Activated CD8-positive, alpha-beta T cell treated with anti-CD3 and anti-CD28 coated beads, Interleukin-2, amount 10 ng/mL, durations not matched to agents 7 days and 5 days (primary cell): Measurements from ENCODE around the gene FAF1. TPM values are rescaled to one million over a fixed set of nuclear protein-coding genes. Genes with fewer than 3 reads are reported as not detected.
"Not testable (repeated sequence)": the region's sequence is repeated elsewhere in the genome, so short reads cannot be mapped to it uniquely, and the experiment has no call there.

ENCODE experiments used
- ATAC-seq: fragments of 150-1000 bp; cut with Tn5 transposase; one replicate; pipeline ENCODE4 v1.10.0; 2021; ENCODE audit warnings: moderate library complexity
- CTCF ChIA-PET: fragments of 350-600 bp; sonication (Branson Sonifier 250); formaldehyde crosslinking; loops from one replicate; lab custom pipeline; 2021; ENCODE audit warnings: antibody characterized with exemption; lab: Charles Lee
- POLR2A ChIA-PET: fragments of 350-600 bp; sonication (Branson Sonifier 250); formaldehyde crosslinking; loops from one replicate; lab custom pipeline; 2021; ENCODE audit warnings: antibody characterized with exemption; lab: Charles Lee
- DNase-seq: peaks from one replicate; pipeline ENCODE4 v3.0.0-alpha.2; 2020
- H3K27ac Mint-ChIP-seq: one replicate; pipeline ENCODE4 v1.8.0; 2021; ENCODE audit warnings: mild to moderate bottlenecking, mixed read lengths
- H3K27me3 Mint-ChIP-seq: one replicate; pipeline ENCODE4 v1.8.0; 2021; ENCODE audit warnings: low read depth, mixed read lengths
- H3K36me3 Mint-ChIP-seq: one replicate; pipeline ENCODE4 v1.8.0; 2021; ENCODE audit warnings: low read depth, mixed read lengths
- H3K4me1 Mint-ChIP-seq: one replicate; pipeline ENCODE4 v1.8.0; 2021; ENCODE audit warnings: low read depth, mixed read lengths
- H3K4me3 Mint-ChIP-seq: one replicate; pipeline ENCODE4 v1.8.0; 2021; ENCODE audit warnings: mild to moderate bottlenecking, mixed read lengths
- H3K9me3 Mint-ChIP-seq: one replicate; pipeline ENCODE4 v1.8.0; 2022; ENCODE audit warnings: mixed read lengths; ENCODE audit not compliant: insufficient read depth
- total RNA-seq, 2 experiments: library from RNA; stranded (reverse); gene quantifications; one replicate each; pipeline ENCODE4 v1.2.3, GENCODE V29; 2021

Gene FAF1
- total RNA-seq, 2 experiments from 2014 or later = 95.6 to 104 TPM

- Mint-ChIP-seq H3K4me1 (no peaks in the 10 kb centered on the region), H3K27ac (no peak overlapping the region), H3K27me3 (no peaks in the 10 kb centered on the region), H3K9me3 (no peaks in the 10 kb centered on the region), H3K36me3 (peaks cover 29% of the 10 kb centered on the region), H3K4me3 (no peak overlapping the region)
- POLR2A ChIA-PET = no interaction called here
- ATAC-seq (no peak), DNase-seq (no peak)
- CTCF ChIA-PET = no interaction called here
Measured at GRCh38 chr1:50529510-50529909, 430.6 kb downstream of the FAF1 start.

- ATAC-seq, H3K27me3 Mint-ChIP-seq, POLR2A ChIA-PET, CTCF ChIA-PET, DNase-seq, H3K9me3 Mint-ChIP-seq, H3K4me3 Mint-ChIP-seq, H3K27ac Mint-ChIP-seq, H3K4me1 Mint-ChIP-seq: not testable (repeated sequence)
- peaks cover 31% of the 10 kb centered on the region for H3K36me3 Mint-ChIP-seq
Measured at GRCh38 chr1:50527987-50528320, 432.1 kb downstream of the FAF1 start.

DNA sequence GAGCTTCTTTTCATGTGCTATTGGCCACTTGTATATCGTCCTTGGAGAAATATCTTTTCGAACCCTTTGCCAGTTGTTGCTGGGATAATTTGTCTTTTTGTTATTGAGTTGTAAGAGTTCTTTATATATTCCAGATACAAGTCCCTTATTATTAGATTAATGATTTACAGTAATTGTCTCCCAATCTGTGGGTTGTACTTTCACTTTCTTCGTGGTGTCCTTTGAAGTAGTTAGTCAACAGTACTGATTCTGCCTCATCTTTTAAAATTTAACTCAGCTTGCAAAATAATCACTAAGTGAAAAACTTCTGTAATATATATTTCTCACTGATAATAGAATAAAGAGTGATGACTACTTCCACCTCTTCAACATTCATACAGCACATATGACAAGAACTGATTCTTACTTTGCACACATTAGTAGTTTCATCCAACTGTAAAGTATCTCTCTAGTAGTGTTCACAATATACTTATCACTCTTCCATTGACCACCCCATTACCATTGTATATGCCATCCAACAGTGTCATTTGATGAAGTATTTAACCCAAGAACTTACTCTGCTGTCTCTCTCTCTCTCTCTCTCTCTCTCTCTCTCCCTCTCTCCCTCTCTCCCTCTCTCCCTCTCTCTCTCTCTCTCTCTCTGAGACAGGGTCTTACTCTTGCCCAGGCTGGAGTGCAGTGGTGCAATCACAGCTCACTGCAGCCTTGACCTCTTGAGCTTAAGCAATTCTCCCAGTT lies 432.6 kb downstream of the FAF1 start:
- Mint-ChIP-seq H3K9me3 (peaks cover 6% of the 10 kb centered on the region), H3K4me3 (no peak overlapping the region), H3K27me3 (no peaks in the 10 kb centered on the region), H3K4me1 (no peaks in the 10 kb centered on the region), H3K36me3 (peaks cover 31% of the 10 kb centered on the region), H3K27ac (no peak overlapping the region)
- ATAC-seq (no peak), DNase-seq (no peak)
- POLR2A ChIA-PET = no interaction called here
- CTCF ChIA-PET = no interaction called here

DNA sequence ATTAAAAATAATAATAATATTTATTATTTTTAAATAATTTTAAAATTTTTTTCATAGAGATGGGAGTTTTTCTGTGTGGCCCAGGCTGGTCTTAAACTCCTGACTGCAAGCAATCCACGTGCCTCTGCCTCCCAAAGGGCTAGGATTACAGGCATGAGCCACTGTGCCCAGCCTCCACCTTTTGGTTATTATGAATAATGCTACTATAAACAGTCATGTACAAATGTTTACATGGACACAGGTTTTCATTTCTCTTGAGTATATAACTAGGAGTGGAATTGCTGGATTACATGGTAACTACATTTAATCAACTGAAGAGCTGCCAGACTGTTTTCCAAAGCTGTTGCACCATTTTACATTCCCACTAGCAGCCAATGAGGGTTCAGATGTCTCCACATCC lies 433.6 kb downstream of the FAF1 start:
- H3K27me3 Mint-ChIP-seq = no peaks in the 10 kb centered on the region
- H3K9me3 Mint-ChIP-seq = peaks cover 6% of the 10 kb centered on the region
- ATAC-seq (no peak), DNase-seq (no peak)
- CTCF ChIA-PET = no interaction called here
- H3K27ac Mint-ChIP-seq = no peak overlapping the region
- H3K36me3 Mint-ChIP-seq = peaks cover 31% of the 10 kb centered on the region
- POLR2A ChIA-PET = no interaction called here
- H3K4me3 Mint-ChIP-seq = no peak overlapping the region
- no peaks in the 10 kb centered on the region for H3K4me1 Mint-ChIP-seq

DNA sequence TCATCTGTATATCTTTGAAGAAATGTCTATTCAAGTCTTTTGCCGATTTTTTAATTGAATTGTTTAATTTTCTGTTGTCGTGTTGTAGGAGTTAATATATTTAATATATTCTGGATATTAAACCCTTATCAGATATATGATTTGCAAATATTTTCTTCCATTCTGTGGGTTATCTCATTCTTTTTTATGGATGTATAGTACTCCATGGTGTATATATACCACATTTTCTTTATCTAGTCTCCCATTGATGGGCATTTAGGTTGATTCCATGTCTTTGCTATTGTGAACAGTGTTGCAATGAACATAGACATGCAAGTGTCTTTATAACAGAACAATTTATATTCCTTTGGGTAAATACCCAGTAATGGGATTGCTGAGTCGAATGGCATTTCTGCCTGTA lies 436.5 kb downstream of the FAF1 start:
- Mint-ChIP-seq H3K36me3 (peaks cover 37% of the 10 kb centered on the region), H3K4me1 (no peaks in the 10 kb centered on the region), H3K9me3 (peaks cover 6% of the 10 kb centered on the region), H3K27me3 (no peaks in the 10 kb centered on the region), H3K27ac (no peak overlapping the region), H3K4me3 (no peak overlapping the region)
- DNase-seq (no peak), ATAC-seq (no peak)
- ChIA-PET POLR2A (no interaction called here), CTCF (no interaction called here)

- H3K36me3 Mint-ChIP-seq = peaks cover 35% of the 10 kb centered on the region
- no peak overlapping the region for H3K27ac Mint-ChIP-seq
- H3K4me1 Mint-ChIP-seq = no peaks in the 10 kb centered on the region
- POLR2A ChIA-PET = no interaction called here
- no peak for ATAC-seq
- H3K4me3 Mint-ChIP-seq = no peak overlapping the region
- no peak for DNase-seq
- no peaks in the 10 kb centered on the region for H3K27me3 Mint-ChIP-seq
- peaks cover 6% of the 10 kb centered on the region for H3K9me3 Mint-ChIP-seq
- CTCF ChIA-PET = no interaction called here
Measured at GRCh38 chr1:50522691-50523342, 437.2 kb downstream of the FAF1 start.

- Mint-ChIP-seq H3K36me3 (peaks cover 25% of the 10 kb centered on the region), H3K4me1 (no peaks in the 10 kb centered on the region), H3K27ac (no peak overlapping the region), H3K9me3 (peaks cover 6% of the 10 kb centered on the region), H3K27me3 (no peaks in the 10 kb centered on the region), H3K4me3 (no peak overlapping the region)
- CTCF ChIA-PET = interaction anchor here (0.9 kb wide), 1 partner anchor 89 kb away, joined by 3 read pairs; no protein-coding TSS in a partner anchor
- POLR2A ChIA-PET = no interaction called here
- DNase-seq (no peak), ATAC-seq (no peak)
Measured at GRCh38 chr1:50521703-50522102, 438.4 kb downstream of the FAF1 start.

DNA sequence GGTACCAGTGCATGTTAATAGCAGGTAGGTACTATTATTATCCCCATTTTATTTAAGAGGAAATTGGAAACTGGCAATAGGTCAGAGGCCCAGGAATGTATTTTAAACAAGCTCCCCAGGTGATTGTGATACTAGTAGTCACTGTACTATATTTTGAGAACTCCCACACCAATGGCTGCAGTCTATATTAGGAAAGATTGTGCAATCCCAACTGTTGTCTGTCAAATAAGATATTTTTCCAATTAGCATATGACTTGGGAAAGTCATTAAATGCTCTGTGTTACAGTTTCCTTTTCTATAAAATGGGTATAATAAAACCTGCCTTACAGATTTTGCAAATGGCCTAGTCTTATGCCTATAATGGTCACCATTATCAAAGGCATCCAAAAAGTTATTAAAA lies 442.6 kb downstream of the FAF1 start:
- Mint-ChIP-seq H3K27me3 (no peaks in the 10 kb centered on the region), H3K4me3 (no peak overlapping the region), H3K4me1 (no peaks in the 10 kb centered on the region), H3K27ac (no peak overlapping the region), H3K9me3 (no peaks in the 10 kb centered on the region), H3K36me3 (peaks cover 19% of the 10 kb centered on the region)
- no peak for ATAC-seq
- ChIA-PET CTCF (no interaction called here), POLR2A (no interaction called here)
- DNase-seq = no peak

DNA sequence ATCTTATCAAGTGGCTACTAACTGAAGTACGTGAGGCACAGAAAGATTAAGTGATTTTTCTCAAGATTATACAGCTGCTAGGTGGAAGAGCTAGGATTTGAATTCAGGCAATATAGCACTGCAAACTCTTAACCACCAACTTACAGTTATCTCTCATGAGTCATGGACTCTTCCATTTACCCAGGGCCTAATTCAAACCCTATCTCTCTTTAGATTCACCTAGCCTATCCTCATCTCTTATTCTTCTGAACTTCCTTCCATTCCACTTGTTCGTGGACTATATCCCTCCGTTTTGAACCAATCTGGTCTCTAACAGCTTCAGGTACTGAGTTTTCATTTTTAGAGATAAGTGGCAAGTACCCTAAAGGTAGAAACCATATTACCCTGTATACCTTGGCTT lies 444.0 kb downstream of the FAF1 start:
- Mint-ChIP-seq H3K27ac (no peak overlapping the region), H3K4me1 (no peaks in the 10 kb centered on the region), H3K27me3 (no peaks in the 10 kb centered on the region), H3K36me3 (peaks cover 30% of the 10 kb centered on the region), H3K9me3 (no peaks in the 10 kb centered on the region), H3K4me3 (no peak overlapping the region)
- ChIA-PET CTCF (no interaction called here), POLR2A (no interaction called here)
- no peak for ATAC-seq
- DNase-seq = no peak

- Mint-ChIP-seq H3K4me1 (no peaks in the 10 kb centered on the region), H3K9me3 (peaks cover 4% of the 10 kb centered on the region), H3K36me3 (peaks cover 49% of the 10 kb centered on the region), H3K27me3 (no peaks in the 10 kb centered on the region), H3K4me3 (no peak overlapping the region), H3K27ac (no peak overlapping the region)
- ChIA-PET CTCF (no interaction called here), POLR2A (no interaction called here)
- DNase-seq (no peak), ATAC-seq (no peak)
Measured at GRCh38 chr1:50508040-50508586, 452.0 kb downstream of the FAF1 start.

DNA sequence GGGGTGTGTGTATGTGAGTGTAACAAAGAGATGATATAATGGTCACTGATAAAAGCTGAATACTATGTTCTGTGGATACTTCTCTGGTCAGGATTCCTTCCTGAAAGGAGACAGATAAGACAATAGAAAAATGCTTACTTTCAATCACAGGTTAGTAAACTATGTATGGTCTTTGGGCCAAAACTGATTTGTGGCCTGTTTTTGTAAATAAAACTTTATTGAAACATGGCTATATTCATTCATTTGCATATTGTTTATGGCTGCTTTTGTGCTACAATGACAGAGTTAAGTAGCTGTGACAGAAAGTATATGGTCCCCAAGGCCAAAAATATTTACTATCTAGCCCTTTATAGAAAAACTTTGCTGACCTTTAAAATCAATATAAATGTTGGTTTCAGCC lies 454.6 kb downstream of the FAF1 start:
- POLR2A ChIA-PET = no interaction called here
- CTCF ChIA-PET = no interaction called here
- DNase-seq = no peak
- Mint-ChIP-seq H3K9me3 (peaks cover 4% of the 10 kb centered on the region), H3K27me3 (no peaks in the 10 kb centered on the region), H3K36me3 (peaks cover 32% of the 10 kb centered on the region), H3K4me1 (no peaks in the 10 kb centered on the region), H3K4me3 (no peak overlapping the region), H3K27ac (no peak overlapping the region)
- ATAC-seq = no peak

DNA sequence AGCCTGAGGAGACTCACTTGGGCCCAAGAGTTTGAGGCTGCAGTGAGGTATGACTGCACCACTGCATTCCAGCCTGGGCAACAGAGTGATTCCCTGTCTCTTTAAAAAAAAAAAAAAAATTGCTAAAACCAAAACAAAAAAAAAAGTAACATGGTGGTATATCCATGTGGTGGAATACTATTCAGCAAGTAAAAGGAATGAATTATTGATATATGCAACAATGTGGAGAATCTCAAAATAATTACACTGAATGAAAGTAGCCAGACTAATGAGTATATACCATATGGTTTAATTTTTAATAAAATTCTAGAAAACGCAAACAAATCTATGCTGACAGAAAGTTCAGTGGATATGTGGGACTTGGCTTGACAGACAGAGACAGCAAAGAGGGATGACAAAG lies 456.6 kb downstream of the FAF1 start:
- POLR2A ChIA-PET = no interaction called here
- ATAC-seq (no peak), DNase-seq (no peak)
- Mint-ChIP-seq H3K9me3 (peaks cover 4% of the 10 kb centered on the region), H3K36me3 (peaks cover 32% of the 10 kb centered on the region), H3K4me3 (no peak overlapping the region), H3K27ac (no peak overlapping the region), H3K4me1 (no peaks in the 10 kb centered on the region), H3K27me3 (no peaks in the 10 kb centered on the region)
- CTCF ChIA-PET = no interaction called here
